Keratinocyte (primary cell): ENCODE results near the gene TSR3. TPM values are rescaled to one million over a fixed set of nuclear protein-coding genes. Genes with fewer than 3 reads are reported as not detected.
A peak's percentile ranks its signal among the peaks of the same experiment; 100 is the strongest.

Experiments used
- DNase-seq: peaks from one replicate; pipeline ENCODE4 v3.0.0-alpha.2; 2011; ENCODE audit warnings: low read depth, missing footprints, low spot score
- FAIRE-seq: peaks from 2 replicates; lab custom pipeline; 2011; peaks lifted over from hg19 to GRCh38; lab: Jason Lieb, UNC
- H2AFZ ChIP-seq: 2 replicates; pipeline ENCODE4 v1.6.0; 2012; ENCODE audit warnings: low read length, control low read depth, inconsistent platforms; ENCODE audit not compliant: control insufficient read depth
- H3K27ac ChIP-seq: 2 replicates; pipeline ENCODE4 v1.5.1; 2011; ENCODE audit warnings: low read length; ENCODE audit not compliant: control insufficient read depth, insufficient read depth
- H3K27me3 ChIP-seq: 3 replicates; pipeline ENCODE4 v1.6.0; 2011; ENCODE audit warnings: low read length; ENCODE audit not compliant: control insufficient read depth, insufficient read depth; ENCODE audit errors: extremely low read depth
- H3K36me3 ChIP-seq, 2 experiments: 2 replicates in 1 of 2; 3 replicates in 1 of 2; pipeline ENCODE4 v1.5.1; 2011; ENCODE audit warnings: low read length in 2 of 2, mild to moderate bottlenecking in 1 of 2; ENCODE audit not compliant: control insufficient read depth in 2 of 2, insufficient read depth in 2 of 2; ENCODE audit errors: extremely low read depth in 1 of 2
- H3K4me1 ChIP-seq: 3 replicates; pipeline ENCODE4 v1.5.1; 2011; ENCODE audit warnings: low read length; ENCODE audit not compliant: control insufficient read depth, insufficient read depth; ENCODE audit errors: extremely low read depth
- H3K4me2 ChIP-seq: 3 replicates; pipeline ENCODE4 v1.6.0; 2011; ENCODE audit warnings: low read depth, low read length; ENCODE audit not compliant: control insufficient read depth, insufficient read depth; ENCODE audit errors: extremely low read depth
- H3K4me3 ChIP-seq, 3 experiments: fragments of 200-600 bp in 1 of 3; sonication (generic) in 1 of 3; 2 replicates in 2 of 3; 3 replicates in 1 of 3; pipeline ENCODE4 v1.5.1; 2011 to 2016; ENCODE audit warnings: low read length in 3 of 3, mild to moderate bottlenecking in 3 of 3, control low read depth in 2 of 3, inconsistent platforms in 1 of 3, low read depth in 1 of 3, mixed read lengths in 1 of 3, mixed run types in 1 of 3, moderate library complexity in 1 of 3; ENCODE audit not compliant: control insufficient read depth in 2 of 3, insufficient read depth in 2 of 3; ENCODE audit errors: extremely low read depth in 1 of 3
- H3K79me2 ChIP-seq: 2 replicates; pipeline ENCODE4 v1.6.0; 2012; ENCODE audit warnings: low read length; ENCODE audit not compliant: control insufficient read depth, insufficient read depth
- H3K9ac ChIP-seq: 3 replicates; pipeline ENCODE4 v1.6.0; 2011; ENCODE audit warnings: low read length; ENCODE audit not compliant: control insufficient read depth, insufficient read depth; ENCODE audit errors: extremely low read depth
- H3K9me1 ChIP-seq: 3 replicates; pipeline ENCODE4 v1.6.0; 2011; ENCODE audit warnings: low read length; ENCODE audit not compliant: control insufficient read depth, insufficient read depth; ENCODE audit errors: extremely low read depth
- H3K9me3 ChIP-seq: 2 replicates; pipeline ENCODE4 v1.5.1; 2012; ENCODE audit warnings: low read depth, low read length; ENCODE audit not compliant: control insufficient read depth
- H4K20me1 ChIP-seq: 3 replicates; pipeline ENCODE4 v1.6.0; 2011; ENCODE audit warnings: low read length; ENCODE audit not compliant: control insufficient read depth, insufficient read depth; ENCODE audit errors: extremely low read depth
- EZH2 ChIP-seq: IDR thresholded peaks from one replicate; pipeline ENCODE4 v1.6.1; 2012; ENCODE audit warnings: inconsistent platforms, mild to moderate bottlenecking, low read length, moderate library complexity
- dilution Hi-C: fragments of 300-500 bp; cut with MboI; formaldehyde crosslinking; loops from one replicate; pipeline ENCODE4 v1.7.0; 2020; ENCODE audit warnings: low sequenced_read_pairs; ENCODE audit not compliant: extremely low pct_ligation_motif_present
- polyA plus RNA-seq, 5 experiments: library from polyadenylated mRNA; depleted of rRNA in 3 of 5; stranded (reverse) in 3 of 5; stranded (forward) in 1 of 5; unstranded in 1 of 5; fragments of >200 nt; gene quantifications; 1 replicate in 1 of 5; 2 replicates in 3 of 5; 3 replicates in 1 of 5; pipeline versions ENCODE4 v1.2.1 to v1.2.3, GENCODE V29; 2011 to 2012; ENCODE audit warnings: missing spikeins in 2 of 5, low read depth in 1 of 5, low replicate concordance in 1 of 5
- TF ChIP-seq, protein P1 (sequence below), 3 experiments: IDR thresholded peaks in 1 of 3; conservative IDR thresholded peaks in 1 of 3; optimal IDR thresholded peaks in 1 of 3; 2 replicates in 2 of 3; 3 replicates in 1 of 3; pipeline versions ENCODE3 to v1.5.1; 2011; ENCODE audit warnings: low read length in 3 of 3, mild to moderate bottlenecking in 3 of 3, moderate library complexity in 2 of 3, control low read depth in 1 of 3, inconsistent platforms in 1 of 3; ENCODE audit not compliant: insufficient read depth in 2 of 3; ENCODE audit errors: extremely low read depth in 1 of 3

TSR3 gene
- polyA plus RNA-seq, 1 donor (not counting 4 experiments of a cell fraction or from before 2014, with no cell fraction given): 33.0 TPM

DNA sequence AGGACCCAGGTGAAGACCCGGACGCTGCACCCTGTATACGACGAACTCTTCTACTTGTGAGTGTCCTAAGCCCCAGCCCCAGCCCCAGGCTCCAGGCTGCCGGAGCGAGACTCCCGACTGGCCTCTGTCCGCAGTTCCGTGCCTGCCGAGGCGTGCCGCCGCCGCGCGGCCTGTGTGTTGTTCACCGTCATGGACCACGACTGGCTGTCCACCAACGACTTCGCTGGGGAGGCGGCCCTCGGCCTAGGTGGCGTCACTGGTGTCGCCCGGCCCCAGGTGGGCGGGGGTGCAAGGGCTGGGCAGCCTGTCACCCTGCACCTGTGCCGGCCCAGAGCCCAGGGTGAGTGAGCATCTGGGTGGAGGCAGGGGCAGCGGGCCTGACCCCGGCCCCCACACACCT is 3.7 kb downstream of the TSR3 start:
- H3K4me3 ChIP-seq: no peak overlapping the region
- peaks cover 2% of the 10 kb centered on the region for H4K20me1 ChIP-seq
- H3K9me1 ChIP-seq: no peaks in the 10 kb centered on the region
- no peak overlapping the region for H2AFZ ChIP-seq
- DNase-seq (no peak), FAIRE-seq (no peak)
- no peak overlapping the region for H3K27ac ChIP-seq
- peaks cover 26% of the 10 kb centered on the region for H3K79me2 ChIP-seq
- H3K4me2 ChIP-seq: no peak overlapping the region
- no peak overlapping the region for H3K9ac ChIP-seq
- H3K27me3 ChIP-seq: peaks cover 6% of the 10 kb centered on the region
- dilution Hi-C loops: no loop called here
- no peak for TF ChIP-seq EZH2
- TF ChIP-seq, protein P1, sequence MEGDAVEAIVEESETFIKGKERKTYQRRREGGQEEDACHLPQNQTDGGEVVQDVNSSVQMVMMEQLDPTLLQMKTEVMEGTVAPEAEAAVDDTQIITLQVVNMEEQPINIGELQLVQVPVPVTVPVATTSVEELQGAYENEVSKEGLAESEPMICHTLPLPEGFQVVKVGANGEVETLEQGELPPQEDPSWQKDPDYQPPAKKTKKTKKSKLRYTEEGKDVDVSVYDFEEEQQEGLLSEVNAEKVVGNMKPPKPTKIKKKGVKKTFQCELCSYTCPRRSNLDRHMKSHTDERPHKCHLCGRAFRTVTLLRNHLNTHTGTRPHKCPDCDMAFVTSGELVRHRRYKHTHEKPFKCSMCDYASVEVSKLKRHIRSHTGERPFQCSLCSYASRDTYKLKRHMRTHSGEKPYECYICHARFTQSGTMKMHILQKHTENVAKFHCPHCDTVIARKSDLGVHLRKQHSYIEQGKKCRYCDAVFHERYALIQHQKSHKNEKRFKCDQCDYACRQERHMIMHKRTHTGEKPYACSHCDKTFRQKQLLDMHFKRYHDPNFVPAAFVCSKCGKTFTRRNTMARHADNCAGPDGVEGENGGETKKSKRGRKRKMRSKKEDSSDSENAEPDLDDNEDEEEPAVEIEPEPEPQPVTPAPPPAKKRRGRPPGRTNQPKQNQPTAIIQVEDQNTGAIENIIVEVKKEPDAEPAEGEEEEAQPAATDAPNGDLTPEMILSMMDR (optimal IDR thresholded peaks at IDR 0.05 in 1 of 3, IDR thresholded peaks at IDR 0.05 in 1 of 3, conservative IDR thresholded peaks at IDR 0.05 in 1 of 3; ENCODE audit: extremely low read depth in 1 of 3, insufficient read depth in 2 of 3, low read length in 3 of 3): no peak
- peaks cover 30% of the 10 kb centered on the region for H3K4me1 ChIP-seq
- H3K9me3 ChIP-seq: no peaks in the 10 kb centered on the region
- peaks cover 12 to 15% of the 10 kb centered on the region in 2 experiments for H3K36me3 ChIP-seq

- Histone ChIP-seq H3K4me2 (peak overlapping the region; percentile 27), H4K20me1 (peaks cover 2% of the 10 kb centered on the region), H3K9ac (no peak overlapping the region), H3K4me3 (no peak overlapping the region), H3K36me3 (peaks cover 12 to 15% of the 10 kb centered on the region in 2 experiments), H2AFZ (no peak overlapping the region), H3K4me1 (peaks cover 29% of the 10 kb centered on the region), H3K9me1 (no peaks in the 10 kb centered on the region), H3K9me3 (no peaks in the 10 kb centered on the region), H3K27me3 (peaks cover 6% of the 10 kb centered on the region), H3K79me2 (peaks cover 21% of the 10 kb centered on the region), H3K27ac (no peak overlapping the region)
- FAIRE-seq (no peak), DNase-seq (no peak)
- TF ChIP-seq EZH2: no peak
- TF ChIP-seq, protein P1 (optimal IDR thresholded peaks at IDR 0.05 in 1 of 3, IDR thresholded peaks at IDR 0.05 in 1 of 3, conservative IDR thresholded peaks at IDR 0.05 in 1 of 3; ENCODE audit: extremely low read depth in 1 of 3, insufficient read depth in 2 of 3, low read length in 3 of 3): peak in 1 of 3 experiments; percentile 2
- dilution Hi-C loops: no loop called here
Observed at GRCh38 chr16:1347286-1347855, 4.3 kb downstream of the TSR3 start.
